H1 (cell line): ENCODE results near the gene TMEM117. TPM values are rescaled to one million over a fixed set of nuclear protein-coding genes. Genes with fewer than 3 reads are reported as not detected.

Source experiments
- BACH1 ChIP-seq: IDR thresholded peaks from 2 replicates; pipeline ENCODE4 v1.6.1; 2012; ENCODE audit warnings: low read length, improper control_type of control experiment
- NRF1 ChIP-seq: IDR thresholded peaks from 2 replicates; pipeline ENCODE4 v1.6.1; 2011; ENCODE audit warnings: mild to moderate bottlenecking, low read depth, low read length, improper control_type of control experiment
- TAF7 ChIP-seq: optimal IDR thresholded peaks from 2 replicates; pipeline ENCODE3; 2011; ENCODE audit warnings: low read depth, mild to moderate bottlenecking, inconsistent platforms, low read length, moderate library complexity, borderline replicate concordance
- YY1 ChIP-seq: IDR thresholded peaks from 2 replicates; pipeline ENCODE4 v1.6.1; 2011; ENCODE audit warnings: low read depth, mild to moderate bottlenecking, low read length
- polyA plus RNA-seq, 7 experiments: library from polyadenylated mRNA; depleted of rRNA in 3 of 7; stranded (reverse) in 5 of 7; unstranded in 2 of 7; fragments of >200 nt in 5 of 7; fragments of 200-250 nt in 2 of 7; gene quantifications; 1 replicate in 5 of 7; 2 replicates in 1 of 7; 4 replicates in 1 of 7; pipeline versions ENCODE4 v1.2.1 to v1.2.3, GENCODE V29; 2011 to 2013; ENCODE audit warnings: missing spikeins in 2 of 7, mixed read lengths in 2 of 7
- total RNA-seq: library from RNA; stranded (reverse); fragmentation: NEBNext Ultra II Directional; extraction: Animal tissue kit (Norgen Biotek cat#: 25700); gene quantifications from 2 replicates; pipeline ENCODE4 v1.2.1, GENCODE V29; 2021
- TF ChIP-seq, protein P1 (sequence below): IDR thresholded peaks from 2 replicates; pipeline ENCODE4 v1.6.1; 2012; ENCODE audit warnings: inconsistent platforms

Gene TMEM117
- total and polyA plus RNA-seq, 2 of the 8 experiments (the other 6 are each of a cell fraction or from before 2014, with no cell fraction given), result 0.80 to 1.4 TPM

- no peak for TF ChIP-seq NRF1
- TF ChIP-seq TAF7, result no peak
- TF ChIP-seq YY1, result no peak
- no peak for TF ChIP-seq BACH1
- TF ChIP-seq, protein P1, sequence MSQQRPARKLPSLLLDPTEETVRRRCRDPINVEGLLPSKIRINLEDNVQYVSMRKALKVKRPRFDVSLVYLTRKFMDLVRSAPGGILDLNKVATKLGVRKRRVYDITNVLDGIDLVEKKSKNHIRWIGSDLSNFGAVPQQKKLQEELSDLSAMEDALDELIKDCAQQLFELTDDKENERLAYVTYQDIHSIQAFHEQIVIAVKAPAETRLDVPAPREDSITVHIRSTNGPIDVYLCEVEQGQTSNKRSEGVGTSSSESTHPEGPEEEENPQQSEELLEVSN, result no peak
Observed at GRCh38 chr12:43805149-43805859, 30.6 kb upstream of the TMEM117 start (continued).
